GM21723 (cell line): ENCODE data around the gene TRIM5.

ENCODE experiments used
- ATAC-seq: cut with Tn5 transposase; IDR thresholded peaks from one replicate; pipeline ENCODE4 v1.9.1; 2021; ENCODE audit warnings: mild to moderate bottlenecking, moderate library complexity; ENCODE audit not compliant: unreplicated experiment

TRIM5 gene

GRCh38 chr11:5625281-5625680, 59.6 kb downstream of the TRIM5 start:
- peak; percentile 5 for ATAC-seq

GRCh38 chr11:5624489-5625279, 60.2 kb downstream of the TRIM5 start, which contains the start of gene TRIM34:
TRIM34 (plus strand) TSS chr11:5625001; CDS start chr11:5632332, 7,331 bp downstream.
- ATAC-seq = peak; percentile 98

- ATAC-seq = no peak
Observed at GRCh38 chr11:5622802-5623201, 62.1 kb downstream of the TRIM5 start.

- no peak for ATAC-seq
Observed at GRCh38 chr11:5621580-5621979, 63.3 kb downstream of the TRIM5 start.

- ATAC-seq = no peak
Observed at GRCh38 chr11:5620651-5621521, 64.0 kb downstream of the TRIM5 start.

- no peak for ATAC-seq
Observed at GRCh38 chr11:5618807-5619206, 66.1 kb downstream of the TRIM5 start.
